HepG2 (cell line): ENCODE results near the gene SATB2. TPM values are rescaled to one million over a fixed set of nuclear protein-coding genes. Genes with fewer than 3 reads are reported as not detected.

Experiments used
- ATF2 ChIP-seq: sonication (generic); formaldehyde crosslinking; IDR thresholded peaks from 2 replicates; pipeline ENCODE4 v1.4.0; 2020; ENCODE audit warnings: missing genetic modification reagents
- CBX1 ChIP-seq: IDR thresholded peaks from one replicate; pipeline ENCODE4 v1.6.1; 2016; ENCODE audit warnings: antibody characterized with exemption, low read depth
- CEBPB ChIP-seq: IDR thresholded peaks from 2 replicates; pipeline ENCODE4 v1.6.1; 2011; ENCODE audit warnings: low read depth, low read length, improper control_type of control experiment, borderline replicate concordance
- ETV5 ChIP-seq: IDR thresholded peaks from 2 replicates; pipeline ENCODE4 v1.6.1; 2018; ENCODE audit warnings: missing biosample characterization, missing genetic modification reagents, inconsistent platforms, borderline replicate concordance
- FOXC1 ChIP-seq: sonication (generic); formaldehyde crosslinking; IDR thresholded peaks from 2 replicates; pipeline ENCODE4 v1.8.0; 2022; ENCODE audit warnings: mild to moderate bottlenecking, missing genetic modification reagents, borderline replicate concordance
- HOXA3 ChIP-seq: sonication (generic); formaldehyde crosslinking; IDR thresholded peaks from 2 replicates; pipeline ENCODE4 v1.5.0; 2020; ENCODE audit warnings: missing genetic modification reagents
- IRF9 ChIP-seq: sonication (generic); formaldehyde crosslinking; IDR thresholded peaks from 2 replicates; pipeline ENCODE4 v1.8.0; 2022; ENCODE audit warnings: missing genetic modification reagents, mild to moderate bottlenecking, borderline replicate concordance
- KAT2B ChIP-seq: fragments of 150-350 bp; IDR thresholded peaks from 2 replicates; pipeline ENCODE4 v1.6.1; 2014; ENCODE audit warnings: low read depth, low read length, borderline replicate concordance
- MIER2 ChIP-seq: IDR thresholded peaks from 2 replicates; pipeline ENCODE4 v1.6.1; 2016; ENCODE audit warnings: missing biosample characterization, missing genetic modification reagents
- MLLT10 ChIP-seq: sonication (generic); formaldehyde crosslinking; IDR thresholded peaks from 2 replicates; pipeline ENCODE4 v1.4.0; 2020; ENCODE audit warnings: missing genetic modification reagents
- NFE2L1 ChIP-seq: sonication (generic); formaldehyde crosslinking; IDR thresholded peaks from 2 replicates; pipeline ENCODE4 v1.4.0; 2020; ENCODE audit warnings: missing genetic modification reagents, mild to moderate bottlenecking, borderline replicate concordance
- NFKB2 ChIP-seq: sonication (generic); formaldehyde crosslinking; IDR thresholded peaks from 2 replicates; pipeline ENCODE4 v1.4.0; 2020; ENCODE audit warnings: missing genetic modification reagents, borderline replicate concordance
- NR2F2 ChIP-seq: IDR thresholded peaks from 2 replicates; pipeline ENCODE4 v1.6.1; 2012; ENCODE audit warnings: low read depth, inconsistent platforms, borderline replicate concordance
- PCBP2 ChIP-seq: fragments of 200-400 bp; formaldehyde crosslinking; optimal IDR thresholded peaks from 2 replicates; pipeline ENCODE3; 2018; ENCODE audit warnings: low read length, low read depth; ENCODE audit not compliant: poor library complexity, severe bottlenecking
- ZNF30 ChIP-seq: sonication (generic); formaldehyde crosslinking; IDR thresholded peaks from 2 replicates; pipeline ENCODE4 v1.5.0; 2020; ENCODE audit warnings: mild to moderate bottlenecking, missing genetic modification reagents
- ZNF337 ChIP-seq: sonication (generic); formaldehyde crosslinking; IDR thresholded peaks from 2 replicates; pipeline ENCODE4 v1.5.1; 2020; ENCODE audit warnings: missing genetic modification reagents, low read depth, mild to moderate bottlenecking, borderline replicate concordance
- ZNF569 ChIP-seq: sonication (generic); formaldehyde crosslinking; IDR thresholded peaks from 2 replicates; pipeline ENCODE4 v1.5.0; 2020; ENCODE audit warnings: mild to moderate bottlenecking, missing genetic modification reagents, moderate library complexity, borderline replicate concordance
- polyA plus RNA-seq, 8 experiments: library from polyadenylated mRNA; depleted of rRNA in 3 of 8; stranded (reverse) in 7 of 8; unstranded in 1 of 8; fragments of >200 nt; fragmentation: Illumina TruSeq in 4 of 8; extraction: Trizol in 4 of 8; gene quantifications; 2 replicates each; pipeline versions ENCODE4 v1.2.1 to v1.2.3, GENCODE V29; 2011 to 2016; ENCODE audit warnings: low read depth in 4 of 8, missing spikeins in 1 of 8, mixed read lengths in 1 of 8; ENCODE audit not compliant: insufficient read depth in 1 of 8
- total RNA-seq, 5 experiments: library from RNA; depleted of rRNA; stranded (reverse); fragments of >200 nt; fragmentation: Illumina TruSeq; extraction: Trizol; gene quantifications; 2 replicates each; pipeline ENCODE4 v1.2.3, GENCODE V29; 2016; ENCODE audit warnings: low read depth in 1 of 5
- TF ChIP-seq, protein P1 (sequence below): sonication (generic); formaldehyde crosslinking; IDR thresholded peaks from 2 replicates; pipeline ENCODE4 v1.8.1; 2023; ENCODE audit warnings: missing genetic modification reagents, mild to moderate bottlenecking, borderline replicate concordance
- TF ChIP-seq, protein P2 (sequence below), 2 experiments: IDR thresholded peaks; 2 replicates each; pipeline ENCODE4 v1.6.1; 2011 to 2012; ENCODE audit warnings: low read length in 2 of 2, borderline replicate concordance in 1 of 2, low read depth in 1 of 2, mild to moderate bottlenecking in 1 of 2, moderate library complexity in 1 of 2
- TF ChIP-seq, protein P3 (sequence below): IDR thresholded peaks from 2 replicates; pipeline ENCODE4 v1.6.1; 2016; ENCODE audit warnings: missing biosample characterization, missing genetic modification reagents, low read depth

Gene SATB2
- total and polyA plus RNA-seq, 2 of the 13 experiments (the other 11 are each of a cell fraction or from before 2014, with no cell fraction given): 2.5 to 5.5 TPM

DNA sequence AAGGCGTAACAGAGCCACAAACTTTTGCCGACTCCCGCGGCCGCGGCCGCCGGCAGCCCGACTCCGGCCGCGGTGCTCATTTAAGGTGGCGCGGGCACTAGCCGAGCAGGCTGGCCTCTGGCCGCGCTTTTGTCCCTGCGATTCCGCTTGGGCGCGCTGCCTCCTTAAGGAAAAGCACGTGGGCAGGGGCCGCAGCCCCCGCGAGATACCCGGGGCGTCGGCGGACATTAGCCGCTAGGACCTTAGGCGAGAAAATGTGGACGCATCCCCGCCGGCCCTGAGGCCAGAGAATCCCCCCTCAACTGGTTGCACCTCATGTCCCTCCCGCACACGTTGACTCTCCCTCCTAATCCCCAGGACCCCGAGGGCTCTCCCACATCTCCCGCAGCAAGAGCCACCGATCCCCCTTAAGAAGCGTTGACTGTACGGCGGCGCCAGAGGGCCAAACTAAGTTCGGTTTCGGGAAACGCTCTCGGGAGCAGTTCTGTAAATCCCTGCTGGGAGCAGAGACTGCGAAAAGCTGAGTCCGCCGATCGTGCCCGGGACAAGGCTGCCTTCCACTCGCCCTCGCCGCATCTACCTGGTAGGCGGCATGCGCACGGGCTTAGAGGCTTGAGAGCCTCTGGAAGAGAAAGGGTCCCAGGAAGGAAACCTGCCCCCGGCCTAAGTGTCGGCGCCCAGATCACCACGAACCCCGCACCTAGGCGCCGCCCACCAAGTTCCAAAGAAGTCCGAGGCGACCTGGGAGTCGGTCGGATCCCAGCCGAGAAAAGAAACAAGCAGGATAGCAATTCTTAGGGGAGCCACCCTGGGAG is 1.8 kb upstream of the SATB2 start (continued):
- TF ChIP-seq, protein P1, sequence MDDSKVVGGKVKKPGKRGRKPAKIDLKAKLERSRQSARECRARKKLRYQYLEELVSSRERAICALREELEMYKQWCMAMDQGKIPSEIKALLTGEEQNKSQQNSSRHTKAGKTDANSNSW: peak; percentile 91; the same call in 1 of the 2 replicates
- TF ChIP-seq CEBPB (no peak), ZNF569 (CRISPR knock-in tag) (no peak), MIER2 (CRISPR knock-in tag) (no peak), NR2F2 (peak; percentile 44; the same call in 1 of the 2 replicates), NFKB2 (peak; percentile 40; the same call in 1 of the 2 replicates), NFE2L1 (CRISPR knock-in tag) (no peak), PCBP2 (no peak), ETV5 (CRISPR knock-in tag) (peak; percentile 31), CBX1 (no peak), ZNF30 (CRISPR knock-in tag) (peak; percentile 91), KAT2B (no peak), ATF2 (0 out of 2 replicates have a peak, but pooled peaks have one; percentile 23), MLLT10 (CRISPR knock-in tag) (no peak), FOXC1 (CRISPR knock-in tag) (peak; percentile 97), IRF9 (CRISPR knock-in tag) (peak; percentile 91), ZNF337 (CRISPR knock-in tag) (0 out of 2 replicates have a peak, but pooled peaks have one; percentile 92), HOXA3 (CRISPR knock-in tag) (peak; percentile 73)
- TF ChIP-seq, protein P2, sequence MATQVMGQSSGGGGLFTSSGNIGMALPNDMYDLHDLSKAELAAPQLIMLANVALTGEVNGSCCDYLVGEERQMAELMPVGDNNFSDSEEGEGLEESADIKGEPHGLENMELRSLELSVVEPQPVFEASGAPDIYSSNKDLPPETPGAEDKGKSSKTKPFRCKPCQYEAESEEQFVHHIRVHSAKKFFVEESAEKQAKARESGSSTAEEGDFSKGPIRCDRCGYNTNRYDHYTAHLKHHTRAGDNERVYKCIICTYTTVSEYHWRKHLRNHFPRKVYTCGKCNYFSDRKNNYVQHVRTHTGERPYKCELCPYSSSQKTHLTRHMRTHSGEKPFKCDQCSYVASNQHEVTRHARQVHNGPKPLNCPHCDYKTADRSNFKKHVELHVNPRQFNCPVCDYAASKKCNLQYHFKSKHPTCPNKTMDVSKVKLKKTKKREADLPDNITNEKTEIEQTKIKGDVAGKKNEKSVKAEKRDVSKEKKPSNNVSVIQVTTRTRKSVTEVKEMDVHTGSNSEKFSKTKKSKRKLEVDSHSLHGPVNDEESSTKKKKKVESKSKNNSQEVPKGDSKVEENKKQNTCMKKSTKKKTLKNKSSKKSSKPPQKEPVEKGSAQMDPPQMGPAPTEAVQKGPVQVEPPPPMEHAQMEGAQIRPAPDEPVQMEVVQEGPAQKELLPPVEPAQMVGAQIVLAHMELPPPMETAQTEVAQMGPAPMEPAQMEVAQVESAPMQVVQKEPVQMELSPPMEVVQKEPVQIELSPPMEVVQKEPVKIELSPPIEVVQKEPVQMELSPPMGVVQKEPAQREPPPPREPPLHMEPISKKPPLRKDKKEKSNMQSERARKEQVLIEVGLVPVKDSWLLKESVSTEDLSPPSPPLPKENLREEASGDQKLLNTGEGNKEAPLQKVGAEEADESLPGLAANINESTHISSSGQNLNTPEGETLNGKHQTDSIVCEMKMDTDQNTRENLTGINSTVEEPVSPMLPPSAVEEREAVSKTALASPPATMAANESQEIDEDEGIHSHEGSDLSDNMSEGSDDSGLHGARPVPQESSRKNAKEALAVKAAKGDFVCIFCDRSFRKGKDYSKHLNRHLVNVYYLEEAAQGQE (IDR thresholded peaks at IDR 0.05; ENCODE audit: borderline replicate concordance in 1 of 2, low read depth in 1 of 2, low read length in 2 of 2): peak in 1 of 2 experiments; percentile 59; a peak in 1 of 4 replicates
- TF ChIP-seq, protein P3, sequence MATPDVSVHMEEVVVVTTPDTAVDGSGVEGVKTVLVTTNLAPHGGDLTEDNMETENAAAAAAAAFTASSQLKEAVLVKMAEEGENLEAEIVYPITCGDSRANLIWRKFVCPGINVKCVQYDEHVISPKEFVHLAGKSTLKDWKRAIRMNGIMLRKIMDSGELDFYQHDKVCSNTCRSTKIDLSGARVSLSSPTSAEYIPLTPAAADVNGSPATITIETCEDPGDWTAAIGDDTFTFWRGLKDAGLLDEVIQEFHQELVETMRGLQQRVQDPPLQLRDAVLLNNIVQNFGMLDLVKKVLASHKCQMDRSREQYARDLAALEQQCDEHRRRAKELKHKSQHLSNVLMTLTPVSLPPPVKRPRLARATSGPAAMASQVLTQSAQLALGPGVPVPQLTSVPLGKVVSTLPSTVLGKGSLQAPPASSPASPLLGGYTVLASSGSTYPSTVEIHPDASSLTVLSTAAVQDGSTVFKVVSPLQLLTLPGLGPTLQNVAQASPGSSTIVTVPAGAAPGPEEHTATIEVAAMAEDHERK (CRISPR knock-in tag): no peak
